Measurements from ENCODE around the gene CNTNAP2.

CNTNAP2 gene

DNA sequence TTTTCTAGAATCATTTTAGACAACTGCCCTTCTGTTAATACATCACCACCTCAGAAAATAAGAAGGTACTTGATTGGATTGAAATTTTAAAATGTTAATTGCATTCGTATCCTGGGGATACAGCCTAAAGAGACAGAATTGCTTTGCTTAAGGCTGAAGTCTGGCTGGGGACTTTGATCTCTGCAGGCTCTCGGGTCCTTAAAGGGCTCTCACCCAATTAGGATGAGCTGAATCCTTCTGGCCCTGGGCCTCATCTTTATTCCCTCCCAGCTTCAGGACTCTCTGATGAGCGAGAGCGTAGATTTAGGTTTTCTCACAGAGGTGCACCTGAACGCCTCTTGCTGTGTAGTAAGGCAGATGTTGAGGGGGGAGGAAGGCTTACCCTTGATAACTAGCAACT is 1998.7 kb downstream of the CNTNAP2 start:
- no peak overlapping the region for H3K27ac ChIP-seq
- TF ChIP-seq, protein P1, sequence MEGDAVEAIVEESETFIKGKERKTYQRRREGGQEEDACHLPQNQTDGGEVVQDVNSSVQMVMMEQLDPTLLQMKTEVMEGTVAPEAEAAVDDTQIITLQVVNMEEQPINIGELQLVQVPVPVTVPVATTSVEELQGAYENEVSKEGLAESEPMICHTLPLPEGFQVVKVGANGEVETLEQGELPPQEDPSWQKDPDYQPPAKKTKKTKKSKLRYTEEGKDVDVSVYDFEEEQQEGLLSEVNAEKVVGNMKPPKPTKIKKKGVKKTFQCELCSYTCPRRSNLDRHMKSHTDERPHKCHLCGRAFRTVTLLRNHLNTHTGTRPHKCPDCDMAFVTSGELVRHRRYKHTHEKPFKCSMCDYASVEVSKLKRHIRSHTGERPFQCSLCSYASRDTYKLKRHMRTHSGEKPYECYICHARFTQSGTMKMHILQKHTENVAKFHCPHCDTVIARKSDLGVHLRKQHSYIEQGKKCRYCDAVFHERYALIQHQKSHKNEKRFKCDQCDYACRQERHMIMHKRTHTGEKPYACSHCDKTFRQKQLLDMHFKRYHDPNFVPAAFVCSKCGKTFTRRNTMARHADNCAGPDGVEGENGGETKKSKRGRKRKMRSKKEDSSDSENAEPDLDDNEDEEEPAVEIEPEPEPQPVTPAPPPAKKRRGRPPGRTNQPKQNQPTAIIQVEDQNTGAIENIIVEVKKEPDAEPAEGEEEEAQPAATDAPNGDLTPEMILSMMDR (conservative IDR thresholded peaks at IDR 0.05): no peak
- TF ChIP-seq ZFX (IDR thresholded peaks at IDR 0.05): no peak

DNA sequence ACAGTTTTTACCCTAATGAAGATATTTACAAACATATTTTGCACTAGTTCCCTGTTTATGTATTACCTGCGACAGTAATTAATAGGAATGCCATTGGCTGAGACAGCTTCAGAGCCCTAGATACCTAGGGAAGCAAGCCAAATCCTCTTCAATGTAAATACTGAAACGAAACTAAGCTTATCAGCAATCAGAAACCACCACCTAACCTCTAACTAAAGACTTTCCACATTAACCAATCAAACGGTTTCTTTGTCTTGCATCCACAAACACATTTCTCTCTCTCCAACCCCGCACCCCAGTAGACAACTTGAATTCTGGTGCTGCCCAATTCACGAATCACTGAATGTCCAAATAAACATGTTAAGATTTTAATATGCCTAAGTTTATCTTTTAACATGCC is 1999.6 kb downstream of the CNTNAP2 start:
- TF ChIP-seq, protein P1 (conservative IDR thresholded peaks at IDR 0.05): no peak
- TF ChIP-seq ZFX (IDR thresholded peaks at IDR 0.05): no peak
- H3K27ac ChIP-seq: no peak overlapping the region

DNA sequence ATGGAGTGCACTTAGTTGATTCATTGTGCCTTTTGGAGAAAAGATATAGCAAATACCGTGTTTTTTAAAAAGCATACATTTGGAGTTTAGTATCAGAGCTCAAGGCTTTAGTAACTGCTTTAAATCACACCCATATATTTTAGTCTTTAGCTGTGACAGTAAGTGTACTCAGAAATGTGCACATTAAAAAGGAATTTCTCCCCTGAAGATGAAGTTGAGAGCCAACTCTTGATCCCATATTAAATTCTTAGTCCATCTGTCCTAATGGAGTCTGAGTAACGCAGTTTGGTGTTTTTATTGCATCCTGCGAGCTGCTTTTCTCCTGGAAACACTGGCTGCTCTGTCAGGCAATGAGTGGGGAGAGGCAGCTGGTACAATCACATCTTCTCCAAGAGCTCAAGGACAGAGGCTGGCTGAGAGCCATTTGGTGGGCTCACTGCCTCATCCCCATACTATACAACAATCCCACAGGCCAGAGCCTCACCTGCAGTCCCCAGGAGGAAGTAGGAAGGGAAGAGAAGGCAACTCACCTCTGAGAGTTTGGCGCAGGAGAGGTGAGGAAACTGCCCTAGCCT is 2000.3 kb downstream of the CNTNAP2 start:
- TF ChIP-seq, protein P1 (conservative IDR thresholded peaks at IDR 0.05): no peak
- TF ChIP-seq ZFX (IDR thresholded peaks at IDR 0.05): no peak
- no peak overlapping the region for H3K27ac ChIP-seq

DNA sequence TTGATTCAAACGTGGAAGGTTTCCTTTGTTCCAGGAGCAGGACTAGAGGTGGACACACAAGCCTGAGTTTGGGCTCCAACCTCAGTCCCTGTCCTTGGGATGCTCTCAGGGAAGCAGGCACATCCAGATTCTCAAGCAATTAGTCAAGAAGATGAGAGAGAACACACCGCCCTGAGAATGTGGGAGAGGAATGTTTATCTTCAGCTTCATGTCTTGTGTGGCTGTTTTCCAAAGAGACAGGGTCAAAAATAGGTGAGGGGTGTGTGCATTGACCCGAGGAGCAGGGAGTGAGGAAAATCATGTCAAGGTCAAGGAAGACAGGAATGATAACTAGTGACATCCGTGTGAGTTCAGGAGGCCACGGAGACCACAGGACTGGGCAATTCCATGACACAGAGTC is 2001.8 kb downstream of the CNTNAP2 start:
- H3K27ac ChIP-seq: no peak overlapping the region
- TF ChIP-seq, protein P1 (conservative IDR thresholded peaks at IDR 0.05): no peak
- TF ChIP-seq ZFX (IDR thresholded peaks at IDR 0.05): no peak

DNA sequence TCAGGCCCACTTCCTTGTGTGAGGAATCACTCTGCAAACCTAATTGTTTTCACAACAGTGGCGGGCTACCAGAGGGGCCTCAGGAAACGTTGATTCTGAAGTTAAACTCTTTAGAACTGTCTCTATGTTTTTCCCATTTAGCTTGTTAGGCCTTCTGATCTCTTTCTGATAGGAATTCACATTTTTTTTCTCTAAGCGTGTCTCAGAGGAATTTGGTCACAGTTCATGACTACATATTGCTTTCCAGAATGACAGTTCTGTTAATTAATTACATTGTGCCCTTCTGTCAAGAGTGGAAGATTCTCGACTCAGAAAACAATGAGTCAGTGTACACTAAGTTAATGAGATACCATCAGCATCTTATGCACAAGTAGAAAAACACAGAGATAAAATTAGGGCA is 2004.8 kb downstream of the CNTNAP2 start:
- H3K27ac ChIP-seq: no peak overlapping the region
- TF ChIP-seq ZFX (IDR thresholded peaks at IDR 0.05): no peak
- TF ChIP-seq, protein P1 (conservative IDR thresholded peaks at IDR 0.05): no peak

DNA sequence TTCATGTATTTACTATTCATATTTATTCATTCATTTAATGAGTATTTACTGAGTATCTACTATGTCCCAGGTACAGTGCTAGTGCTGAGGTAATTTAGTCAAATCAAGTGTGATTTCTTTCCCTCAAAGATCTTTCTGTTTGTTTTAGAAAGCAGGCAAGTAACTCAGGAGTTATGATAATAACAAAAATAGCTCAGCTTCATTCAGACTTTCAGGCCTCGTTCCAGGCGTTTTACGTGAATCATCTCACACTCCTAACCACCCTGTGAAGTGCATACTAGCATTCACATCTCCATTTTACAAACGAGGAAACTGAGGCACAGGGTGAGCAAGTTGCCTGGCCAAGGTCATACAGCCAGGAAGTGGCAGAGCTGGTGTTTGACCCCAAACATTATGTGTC is 2005.2 kb downstream of the CNTNAP2 start:
- H3K27ac ChIP-seq: no peak overlapping the region
- TF ChIP-seq ZFX (IDR thresholded peaks at IDR 0.05): no peak
- TF ChIP-seq, protein P1 (conservative IDR thresholded peaks at IDR 0.05): no peak

DNA sequence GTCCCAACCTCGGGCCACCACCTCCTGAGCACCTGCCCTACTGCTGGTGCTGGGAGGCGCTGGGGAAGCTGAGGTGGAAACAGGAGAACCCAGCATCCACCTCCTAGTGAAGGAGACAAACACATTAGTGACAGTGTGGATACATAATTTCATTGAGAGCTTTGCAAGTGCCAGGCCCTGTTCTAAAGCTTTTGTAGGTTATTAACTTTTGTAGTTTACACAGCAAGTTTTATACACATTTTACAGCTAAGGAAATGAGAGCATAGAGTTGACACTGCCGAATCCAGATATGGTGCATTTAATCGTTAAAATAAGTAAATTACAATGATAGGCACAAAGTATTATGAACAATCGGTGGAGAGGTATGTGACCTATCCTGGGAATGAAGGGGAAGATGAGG is 2007.9 kb downstream of the CNTNAP2 start:
- no peak overlapping the region for H3K27ac ChIP-seq
- TF ChIP-seq, protein P1 (conservative IDR thresholded peaks at IDR 0.05): no peak
- TF ChIP-seq ZFX (IDR thresholded peaks at IDR 0.05): no peak

Measured in C4-2B (cell line).